Measurements from ENCODE around the gene C2orf42.
"Not testable (repeated sequence)": the region's sequence is repeated elsewhere in the genome, so short reads cannot be mapped to it uniquely, and the experiment has no call there.

The C2orf42 gene

DNA sequence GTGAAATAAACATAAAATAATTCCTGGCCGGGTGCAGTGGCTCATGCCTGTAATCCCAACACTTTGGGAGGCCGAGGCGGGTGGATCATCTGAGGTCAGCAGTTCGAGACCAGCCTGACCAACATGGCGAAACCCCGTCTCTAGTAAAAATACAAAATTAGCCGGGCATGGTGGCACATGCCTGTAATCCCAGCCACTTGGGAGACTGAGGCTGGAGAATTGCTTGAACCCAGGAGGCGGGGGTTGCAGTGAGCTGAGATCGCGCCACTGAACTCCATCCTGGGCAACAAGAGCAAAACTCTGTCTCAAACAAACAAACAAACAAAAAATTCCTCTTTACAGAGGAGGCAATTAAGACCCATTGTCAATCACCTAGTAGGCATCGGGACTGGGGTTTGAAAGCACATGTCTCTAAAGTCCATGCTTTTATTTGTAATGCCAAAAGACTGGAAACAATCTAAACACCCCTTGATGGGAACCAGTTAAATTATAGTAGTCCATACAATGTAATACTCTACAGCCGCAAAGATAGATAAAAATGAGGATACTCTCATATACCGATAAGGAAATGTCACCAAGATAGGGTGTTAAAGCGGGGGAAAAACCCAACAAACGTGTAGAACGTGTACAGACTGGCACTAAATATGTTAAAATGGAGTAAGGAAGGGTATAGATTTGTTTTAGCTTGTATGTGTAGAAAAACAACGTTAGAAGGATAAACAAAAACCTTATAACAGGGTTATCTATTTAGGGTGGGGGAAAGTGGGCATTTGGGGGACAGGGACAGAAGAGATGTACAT lies 59.3 kb downstream of the C2orf42 start:
- not testable (repeated sequence) for DNase-seq (ENCODE audit: low spot score)

DNA sequence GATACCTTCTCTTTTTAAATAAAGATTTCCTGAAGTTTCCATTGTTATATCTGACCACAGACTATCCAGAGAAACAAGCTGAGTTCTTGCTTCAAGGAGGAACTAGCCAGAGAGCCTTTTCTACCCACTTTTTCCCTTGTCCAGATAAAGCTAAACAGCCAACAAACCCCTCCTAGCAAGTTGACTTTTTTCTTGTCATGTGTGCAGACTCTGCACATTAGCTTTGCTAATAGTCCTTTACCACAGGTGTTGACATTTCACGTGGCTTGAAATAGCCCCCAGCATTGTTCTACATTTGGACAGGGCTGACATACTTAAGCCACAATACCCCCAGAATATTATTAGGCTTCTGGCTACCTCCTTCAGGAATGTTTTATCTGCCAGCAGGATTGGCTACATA lies 62.8 kb downstream of the C2orf42 start:
- DNase-seq (ENCODE audit: low spot score), result no peak

DNA sequence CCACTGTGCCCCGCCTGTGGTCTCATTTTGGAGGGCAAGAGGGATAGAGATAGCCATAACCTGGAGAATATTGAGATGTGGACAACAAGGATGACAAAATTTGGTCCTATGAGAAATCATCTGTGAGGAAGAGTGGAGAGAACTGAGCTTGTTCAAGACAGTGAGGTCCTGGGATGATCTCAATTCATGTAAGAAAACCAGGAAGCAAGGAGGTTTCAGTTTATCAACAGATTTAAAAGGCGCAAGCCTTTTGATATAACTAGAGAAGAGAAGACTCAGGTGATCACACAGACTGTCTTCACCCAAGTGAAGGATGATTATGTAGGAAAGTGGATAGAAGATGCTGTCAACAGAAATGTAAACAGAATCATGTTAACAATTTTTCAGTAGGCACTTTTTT lies 64.4 kb downstream of the C2orf42 start:
- no peak for DNase-seq (ENCODE audit: low spot score)

DNA sequence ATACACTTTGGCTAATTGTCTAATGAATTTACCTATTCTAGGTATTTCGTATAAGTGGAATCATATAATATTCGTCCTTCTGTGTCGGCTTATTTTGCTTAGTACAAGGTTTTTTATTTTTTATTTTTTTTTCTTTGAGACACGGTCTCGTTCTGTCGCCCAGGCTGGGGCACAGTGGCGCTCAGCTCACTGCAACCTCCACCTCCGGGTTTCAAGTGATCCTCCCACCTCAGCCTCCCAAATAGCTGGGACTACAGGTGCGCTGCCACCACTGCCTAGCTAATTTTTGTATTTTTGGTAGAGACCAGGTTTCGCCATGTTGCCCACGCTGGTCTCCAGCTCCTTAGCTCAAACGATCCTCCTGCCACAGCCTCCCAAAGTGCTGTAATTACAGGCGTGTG lies 65.3 kb downstream of the C2orf42 start:
- no peak for DNase-seq (ENCODE audit: low spot score)

DNA sequence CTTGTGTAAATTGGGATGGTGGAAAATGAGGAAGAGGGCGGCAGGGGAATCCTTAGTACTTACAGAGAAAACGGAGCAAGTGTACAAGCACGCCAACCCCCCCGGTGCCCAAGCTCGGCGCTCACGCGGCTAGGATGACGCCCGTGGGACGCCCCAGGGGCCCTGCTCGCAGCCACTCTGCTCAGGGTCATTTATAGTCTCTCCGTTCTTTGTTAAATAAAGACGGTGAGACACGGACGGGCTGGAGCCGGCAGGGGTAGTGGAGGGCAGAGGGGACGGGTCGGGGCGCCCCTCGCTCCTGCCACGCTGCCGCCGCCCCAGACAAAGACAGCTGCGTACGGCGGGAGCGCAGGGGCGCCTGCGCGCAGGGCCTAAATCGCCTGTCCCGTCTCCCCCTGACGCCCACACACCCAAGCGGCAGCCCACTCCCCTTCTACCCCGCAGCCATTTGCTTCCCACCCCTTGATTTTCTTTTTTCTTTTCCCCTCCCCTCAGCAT lies 65.8 kb downstream of the C2orf42 start:
- DNase-seq (ENCODE audit: low spot score), result peak; percentile 71

DNA sequence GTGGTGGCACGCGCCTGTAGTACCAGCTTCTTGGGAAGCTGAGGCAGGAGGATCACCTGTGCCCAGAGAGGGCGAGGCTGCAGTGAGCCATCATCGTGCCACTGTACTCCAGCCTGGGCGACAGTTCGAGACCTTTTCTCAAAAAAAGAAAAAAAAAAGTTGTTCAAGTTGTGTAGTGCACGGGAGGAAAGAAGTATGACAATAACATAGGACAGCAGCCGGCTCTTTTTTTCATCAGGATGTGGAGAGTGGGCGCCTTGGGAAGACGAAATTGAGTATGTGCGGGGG lies 67.0 kb downstream of the C2orf42 start:
- no peak for DNase-seq (ENCODE audit: low spot score)

DNA sequence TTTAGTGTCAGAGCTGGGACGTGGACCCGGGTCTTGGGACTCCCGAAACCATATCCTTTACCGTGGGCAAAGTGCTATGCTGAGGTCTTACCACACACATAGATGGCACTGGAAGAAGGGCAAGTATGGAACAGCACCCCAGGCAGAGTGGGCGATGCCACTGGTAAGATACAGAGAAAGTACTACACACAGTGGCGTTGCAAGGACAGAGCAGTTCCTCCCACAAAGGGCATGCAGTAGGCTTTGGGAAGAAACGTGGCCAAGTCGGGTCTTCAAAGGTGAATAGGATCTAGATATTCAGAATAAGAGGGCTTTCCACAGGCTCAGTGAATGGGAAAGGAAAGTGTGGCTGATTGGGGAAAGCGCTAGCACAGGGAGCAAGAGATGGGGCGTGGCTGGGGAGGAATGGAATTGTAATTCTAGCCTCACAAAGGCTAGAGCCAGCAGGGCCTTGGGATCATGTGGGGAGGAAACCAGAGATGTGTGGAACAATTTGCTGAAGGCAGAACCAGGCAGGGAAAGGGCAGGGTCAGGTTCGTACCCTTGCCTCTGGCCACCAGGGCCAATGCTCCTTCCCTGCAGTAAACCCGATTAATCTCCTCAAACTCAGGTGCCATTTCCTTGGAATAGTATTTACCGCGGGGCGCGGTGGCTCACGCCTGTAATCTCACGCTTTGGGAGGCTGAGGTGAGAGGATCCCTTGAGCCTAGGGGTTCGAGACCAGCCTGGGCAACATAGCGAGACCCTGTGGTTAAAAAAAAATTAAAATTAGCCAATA lies 67.6 kb downstream of the C2orf42 start:
- no peak for DNase-seq (ENCODE audit: low spot score)

DNA sequence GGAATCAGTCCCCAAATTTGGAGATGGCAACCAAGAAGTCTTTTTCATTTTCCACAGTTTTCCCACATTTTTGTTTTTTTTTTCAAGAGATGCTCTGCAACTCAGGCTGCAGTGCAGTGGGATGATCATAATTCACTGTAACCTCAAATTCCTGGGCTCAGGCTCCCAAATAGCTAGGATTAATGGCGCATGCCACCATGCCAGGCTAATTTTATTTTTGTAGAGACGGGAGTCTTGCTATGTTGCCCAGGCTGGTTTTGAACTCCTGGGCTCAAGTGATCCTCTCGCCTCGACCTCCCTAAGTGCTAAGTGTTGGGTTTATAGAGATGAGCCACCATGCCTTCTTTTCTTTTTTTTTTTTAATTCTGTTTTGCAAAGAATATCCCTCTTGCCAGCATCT lies 68.3 kb downstream of the C2orf42 start:
- DNase-seq (ENCODE audit: low spot score), result no peak

DNA sequence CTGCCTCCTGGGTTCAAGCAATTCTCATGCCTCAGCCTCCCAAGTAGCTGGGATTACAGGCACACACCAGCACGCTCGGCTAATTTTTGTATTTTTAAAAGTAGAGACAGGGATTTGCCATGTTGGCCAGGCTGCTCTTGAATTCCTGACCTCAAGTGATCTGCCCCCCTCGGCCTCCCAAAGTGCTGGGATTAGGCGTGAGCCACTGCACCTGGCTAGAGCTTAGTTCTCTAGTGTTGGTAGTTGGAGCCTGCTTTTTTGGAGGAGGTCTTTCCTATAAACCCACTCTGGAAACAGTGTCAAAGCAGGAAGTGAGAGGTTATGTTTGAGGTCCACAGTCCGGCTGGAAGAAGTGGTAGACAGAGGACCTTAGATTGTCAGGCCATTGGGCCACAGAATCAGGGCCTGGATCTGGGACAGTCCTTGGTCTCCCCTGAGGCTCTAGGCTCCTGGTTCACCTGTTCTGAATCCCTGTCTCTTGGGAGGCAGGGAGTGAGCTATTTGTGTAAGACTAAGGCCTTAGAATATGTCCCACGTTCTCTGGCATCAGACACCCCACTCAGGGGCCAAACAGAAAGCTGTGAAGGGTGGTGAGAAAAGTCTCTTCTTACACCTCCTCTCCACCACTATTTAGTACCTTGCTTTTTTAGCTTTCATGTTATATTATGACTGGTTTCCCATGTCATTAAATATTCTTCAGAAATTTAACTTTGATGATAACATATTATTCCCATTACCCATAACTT lies 69.0 kb downstream of the C2orf42 start:
- DNase-seq (ENCODE audit: low spot score), result no peak

DNA sequence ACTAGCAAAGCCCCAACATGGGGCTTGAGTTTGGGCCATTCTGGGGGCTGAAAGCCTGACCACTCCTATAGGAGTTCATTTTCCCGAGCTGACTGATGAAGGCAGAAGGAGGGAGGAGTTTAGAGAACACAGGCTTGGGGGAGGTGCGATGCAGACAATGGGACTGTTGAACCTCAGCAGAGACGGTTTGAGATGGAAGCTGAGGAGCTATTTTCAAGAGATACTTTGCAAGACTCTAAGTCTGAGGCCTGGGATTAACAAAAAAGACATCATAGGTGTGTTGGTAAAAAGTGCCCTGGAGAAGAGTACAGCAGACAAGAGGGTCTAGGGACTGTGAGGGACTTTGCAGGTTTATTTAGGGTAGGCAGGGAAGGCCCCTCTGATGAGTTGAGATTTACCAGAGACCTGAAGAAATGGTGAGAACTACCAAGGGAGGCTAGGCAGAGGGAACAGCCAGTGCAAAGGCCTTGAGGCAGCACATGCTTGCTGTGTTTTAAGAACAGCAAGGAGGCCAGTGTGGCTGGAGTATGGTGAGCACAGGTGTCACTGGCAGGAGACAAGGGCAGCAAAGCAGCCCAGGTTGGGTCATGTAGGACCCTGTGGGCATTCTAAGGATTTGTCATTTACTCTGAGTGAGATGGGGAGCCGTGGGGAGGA lies 71.9 kb downstream of the C2orf42 start:
- no peak for DNase-seq (ENCODE audit: low spot score)

DNA sequence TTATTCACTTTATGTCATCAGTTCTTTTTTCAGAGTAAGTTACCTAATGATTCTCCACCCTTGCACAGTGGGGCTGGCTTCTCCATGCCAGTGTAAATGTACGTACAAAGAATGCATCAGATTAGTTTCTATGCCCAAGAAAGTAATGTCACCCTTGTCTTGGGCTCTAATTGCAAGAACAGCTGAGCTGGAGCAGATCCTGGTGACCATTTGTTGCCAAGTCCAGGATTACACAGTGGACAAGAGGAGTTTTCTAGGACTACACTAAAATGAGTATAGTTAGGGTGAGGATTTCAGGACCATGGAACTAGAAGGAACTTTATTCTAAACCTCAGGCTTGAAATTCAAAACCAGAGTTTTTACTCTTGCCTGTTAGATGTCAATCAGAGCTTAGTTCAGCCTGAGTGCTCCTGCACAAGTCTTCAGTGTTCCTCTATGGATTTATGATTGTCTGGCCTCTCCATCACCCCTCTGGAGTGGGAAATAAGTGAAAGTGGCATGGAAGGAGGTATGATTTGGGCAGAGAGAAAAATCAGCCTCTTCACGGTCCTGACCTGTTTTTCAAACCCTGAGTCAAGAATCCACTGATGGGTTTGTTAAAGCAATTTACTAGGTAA lies 73.8 kb downstream of the C2orf42 start:
- no peak for DNase-seq (ENCODE audit: low spot score)

DNA sequence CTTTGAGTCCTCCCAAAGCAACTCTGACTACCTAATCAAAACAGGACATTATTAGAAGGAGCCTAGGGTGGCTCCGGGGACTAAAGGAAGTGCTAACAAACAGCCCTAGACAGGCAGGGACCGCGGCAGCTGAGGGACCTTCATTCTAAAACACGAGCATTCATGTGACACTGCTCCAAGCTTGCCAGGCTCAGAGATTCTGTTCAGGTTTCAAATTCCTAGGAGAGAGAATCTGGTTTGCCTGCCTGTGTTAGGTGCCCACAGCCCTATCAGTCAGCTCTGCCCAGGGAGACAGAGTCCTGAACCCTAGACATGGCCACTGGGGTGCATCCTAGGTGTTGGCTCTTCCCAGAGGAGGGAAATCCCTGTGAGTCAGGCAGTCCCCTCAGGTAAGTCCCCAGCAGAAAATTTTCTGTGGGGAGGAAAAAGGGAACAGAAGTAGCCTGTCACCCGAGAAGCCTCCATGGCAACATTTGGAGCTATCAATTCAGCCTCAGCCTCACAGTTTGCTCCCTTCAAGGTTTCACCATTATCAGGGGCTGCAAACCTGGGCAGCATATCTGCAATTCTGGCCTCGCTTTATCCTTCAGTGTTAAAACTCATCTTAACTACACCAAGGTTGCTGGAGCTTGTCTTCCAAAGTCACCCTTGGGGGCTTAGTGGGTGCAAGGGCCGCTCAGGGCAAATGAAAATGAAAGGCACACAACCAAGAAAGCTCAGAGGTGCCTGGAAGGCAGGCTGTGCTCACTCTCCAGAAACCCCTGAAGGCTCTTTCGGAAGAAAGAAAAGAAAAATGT lies 75.0 kb downstream of the C2orf42 start:
- peak; percentile 24 for DNase-seq (ENCODE audit: low spot score)

DNA sequence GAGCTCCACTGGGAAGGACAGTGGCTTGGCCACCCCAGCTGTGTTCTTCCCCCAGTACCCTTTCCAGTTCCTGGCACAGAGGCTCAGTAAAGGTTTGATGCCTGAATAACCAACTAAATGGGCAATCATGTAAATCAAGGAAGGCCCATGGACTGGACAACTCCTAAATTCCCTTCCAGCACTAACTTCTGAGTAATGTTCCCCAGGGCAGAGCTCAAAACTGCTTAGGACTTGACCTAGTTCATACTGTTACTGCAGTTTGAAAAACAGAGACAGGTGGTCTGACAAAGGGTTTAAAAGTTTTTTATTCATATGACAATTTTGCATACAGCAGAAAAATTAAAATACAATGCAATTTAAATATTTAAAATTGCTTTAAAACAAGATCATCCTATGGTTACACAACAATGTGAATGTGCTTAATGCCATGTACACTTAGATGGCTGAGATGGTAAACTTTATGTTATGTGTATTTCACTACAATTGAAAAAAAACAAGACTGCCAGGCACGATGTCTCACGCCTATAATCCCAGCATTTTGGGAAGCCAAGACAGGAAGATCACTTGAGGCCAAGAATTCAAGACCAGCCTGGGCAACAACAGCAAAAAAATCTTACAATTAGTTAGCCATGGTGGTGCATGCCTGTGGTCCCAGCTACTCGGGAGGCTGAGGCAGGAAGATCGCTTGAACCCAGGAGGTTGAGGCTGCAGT lies 77.3 kb downstream of the C2orf42 start:
- no peak for DNase-seq (ENCODE audit: low spot score)

DNA sequence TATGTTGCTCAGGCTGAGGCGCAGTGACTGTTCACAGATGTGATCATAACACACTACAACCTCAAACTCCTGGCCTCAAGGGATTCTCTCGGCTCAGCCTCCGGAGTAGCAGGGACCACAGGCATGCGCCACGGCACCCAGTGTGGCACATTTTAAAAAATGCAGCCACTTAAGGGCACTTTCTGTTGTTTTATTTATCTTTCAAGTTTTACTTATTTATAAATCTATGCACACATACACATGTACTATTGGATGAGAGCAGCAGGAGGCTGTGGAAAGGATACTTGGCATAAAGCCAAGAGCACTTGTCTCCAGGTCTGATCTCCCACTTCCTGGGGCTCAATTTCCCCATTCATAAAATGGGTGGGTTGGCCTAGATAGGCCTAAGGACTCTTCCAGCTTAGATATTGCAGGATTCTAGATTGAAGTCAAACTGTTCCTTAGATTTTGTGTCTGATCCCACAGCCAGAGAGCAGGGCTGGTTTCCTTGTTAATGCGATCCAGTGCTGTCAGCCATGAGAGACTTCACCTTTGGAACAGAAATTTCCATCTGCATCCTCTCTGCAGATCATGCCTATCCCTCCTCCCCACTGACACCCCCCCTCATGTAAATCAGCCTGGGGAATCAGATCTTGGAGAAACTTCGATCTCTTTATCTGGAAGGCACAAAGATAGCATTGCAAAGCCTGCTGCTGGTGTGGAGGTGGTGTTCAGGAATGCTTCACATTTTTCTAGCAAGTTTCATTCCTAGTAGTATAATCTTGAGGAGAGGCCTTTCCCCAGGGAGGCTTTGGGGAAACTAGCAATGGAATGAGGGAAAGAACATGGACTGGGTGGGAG lies 78.8 kb downstream of the C2orf42 start:
- DNase-seq (ENCODE audit: low spot score), result no peak

DNA sequence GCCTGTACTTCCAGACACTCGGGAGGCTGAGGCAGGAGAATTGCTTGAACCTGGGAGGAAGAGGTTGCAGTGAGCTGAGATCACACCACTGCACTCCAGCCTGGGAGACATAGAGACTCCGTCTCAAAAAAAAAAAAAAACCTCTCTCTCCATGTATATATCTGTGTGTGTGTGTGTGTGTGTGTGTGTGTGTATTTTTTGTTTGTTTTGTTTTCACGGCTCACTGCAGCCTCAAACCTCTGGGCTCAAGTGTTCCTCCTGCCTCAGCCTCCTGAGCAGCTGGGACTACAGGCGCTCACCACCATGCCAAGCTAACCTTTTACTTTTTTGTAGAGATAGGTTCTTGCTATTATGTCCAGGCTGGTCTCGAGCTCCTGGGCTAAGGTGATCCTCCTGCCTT lies 80.4 kb downstream of the C2orf42 start:
- not testable (repeated sequence) for DNase-seq (ENCODE audit: low spot score)

DNA sequence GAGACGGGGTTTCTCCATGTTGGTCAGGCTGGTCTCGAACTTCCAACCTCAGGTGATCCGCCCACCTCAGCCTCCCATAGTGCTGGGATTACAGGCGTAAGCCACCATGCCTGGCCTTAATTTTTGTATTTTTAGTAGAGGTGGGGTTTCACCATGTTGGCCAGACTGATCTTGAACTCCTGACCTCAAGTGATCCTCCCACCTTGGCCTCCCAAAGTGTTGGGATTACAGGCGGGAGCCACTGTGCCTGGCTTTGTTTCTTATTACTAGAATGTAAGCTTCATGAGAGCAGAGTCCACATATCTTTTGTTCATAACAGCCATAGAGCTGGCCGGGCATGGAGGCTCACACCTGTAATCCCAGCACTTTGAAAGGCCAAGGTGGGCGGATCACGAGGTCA lies 84.7 kb downstream of the C2orf42 start:
- DNase-seq (ENCODE audit: low spot score), result not testable (repeated sequence)

DNA sequence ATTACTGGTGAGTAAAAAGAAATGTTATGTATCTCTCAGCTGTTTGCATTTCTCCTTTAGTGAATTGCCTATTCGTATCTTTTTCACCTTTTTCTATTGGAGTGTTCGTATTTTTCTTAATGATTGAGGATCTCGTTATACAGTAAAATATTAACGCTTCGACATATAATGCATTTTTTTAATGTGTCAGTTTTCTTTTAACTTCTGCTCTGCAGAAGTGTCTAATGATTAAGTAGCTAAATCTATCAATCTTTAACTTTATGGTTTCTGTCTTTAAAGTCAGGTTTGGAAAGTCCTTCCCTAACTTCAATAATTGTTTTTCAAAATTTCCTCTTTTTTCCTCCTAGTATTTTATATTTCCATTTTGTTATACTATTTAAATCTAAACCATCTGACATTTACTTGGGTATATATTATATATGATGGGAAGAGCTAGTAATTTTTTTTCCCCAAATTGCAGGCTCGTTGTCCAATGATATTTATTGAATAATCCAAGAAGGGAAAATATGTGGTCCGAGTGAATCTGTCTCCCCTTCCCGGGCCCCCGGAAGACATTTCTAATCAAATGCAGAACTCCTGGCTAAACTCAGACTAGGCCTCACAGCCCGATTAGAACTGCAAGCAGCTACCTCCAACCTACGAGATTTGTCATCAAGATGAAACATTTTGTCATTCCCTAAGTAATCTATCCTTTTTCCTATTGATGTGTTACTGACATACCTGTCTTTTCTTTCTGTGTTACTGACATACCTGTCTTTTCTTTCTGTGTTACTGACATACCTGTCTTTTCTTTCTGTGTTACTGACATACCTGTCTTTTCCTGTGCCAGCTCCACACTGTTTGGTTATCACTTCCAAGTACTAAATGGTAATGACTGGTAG lies 86.3 kb downstream of the C2orf42 start:
- DNase-seq (ENCODE audit: low spot score), result no peak

DNA sequence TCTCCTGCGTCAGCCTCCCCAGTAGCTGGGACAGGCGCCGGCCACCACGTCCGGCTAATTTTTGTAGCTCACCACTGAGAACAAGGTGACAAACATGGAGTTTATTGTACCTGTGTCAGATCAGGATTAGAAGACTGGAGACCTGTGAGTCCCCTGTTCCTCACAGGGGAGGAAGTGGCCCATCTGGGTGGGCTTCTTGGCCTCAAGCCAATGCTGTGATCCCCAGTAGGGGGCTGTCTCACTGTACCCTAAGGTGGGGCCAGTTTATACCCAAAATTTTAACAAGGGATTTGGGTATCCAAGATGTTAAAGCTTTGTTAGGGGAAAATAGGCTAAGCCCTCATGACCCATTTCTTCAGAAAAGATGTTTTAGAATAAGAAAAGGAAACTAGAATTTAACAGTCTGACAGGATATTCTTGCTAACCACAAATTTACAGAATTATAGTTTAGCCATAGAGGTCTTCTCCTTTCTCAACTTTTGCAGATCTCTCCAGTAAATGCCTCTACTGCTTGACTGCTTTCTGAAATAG lies 87.2 kb downstream of the C2orf42 start:
- DNase-seq (ENCODE audit: low spot score), result no peak

All from germinal center (tissue), 1 donor.